Frontal cortex (tissue), 4 donors: ENCODE data around the gene CSNK1D. TPM values are rescaled to one million over a fixed set of nuclear protein-coding genes. Genes with fewer than 3 reads are reported as not detected.

Source experiments
- DNase-seq, 2 donors: peaks; one replicate each; pipeline ENCODE4 v3.0.0; 2012; ENCODE audit warnings: low spot score in 2 of 2
- FAIRE-seq: peaks from 2 replicates; lab custom pipeline; 2012; peaks lifted over from hg19 to GRCh38; lab: Jason Lieb, UNC
- total RNA-seq: library from RNA; depleted of rRNA; stranded (reverse); fragments of >200 nt; gene quantifications from one replicate; pipeline ENCODE4 v1.2.3, GENCODE V29; 2014
- donor health status: control.
- donor health status: control.
- donor health status: control.

CSNK1D gene
- total RNA-seq, 1 donor from 2014 or later, result 22.8 TPM

GRCh38 chr17:82313195-82314011 lies 39.9 kb upstream of the CSNK1D start:
- FAIRE-seq (no peak), DNase-seq (no peak)

GRCh38 chr17:82311971-82312370 lies 38.5 kb upstream of the CSNK1D start:
- FAIRE-seq (no peak), DNase-seq (no peak)

- no peak for FAIRE-seq
Measured at GRCh38 chr17:82310877-82311276, 37.4 kb upstream of the CSNK1D start.

GRCh38 chr17:82309656-82310570 lies 36.4 kb upstream of the CSNK1D start:
- no peak for FAIRE-seq

More at GRCh38 chr17:82310877-82311276, 37.4 kb upstream of the CSNK1D start:
- DNase-seq, result no peak

GRCh38 chr17:82305727-82306300 lies 32.3 kb upstream of the CSNK1D start:
- DNase-seq (no peak), FAIRE-seq (no peak)

More at GRCh38 chr17:82309656-82310570, 36.4 kb upstream of the CSNK1D start:
- no peak for DNase-seq

- DNase-seq, result no peak
- no peak for FAIRE-seq
Measured at GRCh38 chr17:82304826-82305726, 31.6 kb upstream of the CSNK1D start.

GRCh38 chr17:82303944-82304808 lies 30.7 kb upstream of the CSNK1D start:
- DNase-seq, result no peak
- FAIRE-seq, result no peak

GRCh38 chr17:82302991-82303943 lies 29.8 kb upstream of the CSNK1D start:
- DNase-seq (no peak), FAIRE-seq (no peak)

- DNase-seq (no peak), FAIRE-seq (no peak)
Measured at GRCh38 chr17:82302568-82302963, 29.1 kb upstream of the CSNK1D start.

- DNase-seq (no peak), FAIRE-seq (no peak)
Measured at GRCh38 chr17:82301916-82302567, 28.5 kb upstream of the CSNK1D start.

- no peak for FAIRE-seq
- DNase-seq, result no peak
Measured at GRCh38 chr17:82301300-82301915, 27.9 kb upstream of the CSNK1D start.

- FAIRE-seq (no peak), DNase-seq (peak in 1 of 2 donors; percentile 76)
Measured at GRCh38 chr17:82300707-82301270, 27.3 kb upstream of the CSNK1D start.

GRCh38 chr17:82300228-82300627 lies 26.7 kb upstream of the CSNK1D start:
- DNase-seq, result no peak
- no peak for FAIRE-seq

GRCh38 chr17:82299452-82299851 lies 26.0 kb upstream of the CSNK1D start:
- no peak for DNase-seq

GRCh38 chr17:82298538-82299421 lies 25.3 kb upstream of the CSNK1D start:
- DNase-seq (no peak), FAIRE-seq (no peak)

More at GRCh38 chr17:82299452-82299851, 26.0 kb upstream of the CSNK1D start:
- FAIRE-seq, result no peak
